Mesenchymal stem cell (in vitro differentiated cells and primary cell): ENCODE data around the gene PCMT1.
A peak's percentile ranks its signal among the peaks of the same experiment; 100 is the strongest.
"Not testable (repeated sequence)": the region's sequence is repeated elsewhere in the genome, so short reads cannot be mapped to it uniquely, and the experiment has no call there.

ENCODE experiments used
- DNase-seq: peaks from one replicate; pipeline ENCODE4 v3.0.0-alpha.2; 2013
- H2AFZ ChIP-seq: one replicate; pipeline ENCODE4 v1.6.1; 2013; ENCODE audit warnings: low read depth, mild to moderate bottlenecking, control low read depth, inconsistent platforms, low read length, moderate library complexity
- H2AK5ac ChIP-seq: 2 replicates; pipeline ENCODE4 v1.6.1; 2013; ENCODE audit warnings: low read length, moderate library complexity, mild to moderate bottlenecking, inconsistent platforms; ENCODE audit not compliant: severe bottlenecking
- H2BK120ac ChIP-seq: one replicate; pipeline ENCODE4 v1.6.1; 2013; ENCODE audit warnings: low read depth, mild to moderate bottlenecking, inconsistent platforms, low read length, moderate library complexity
- H2BK12ac ChIP-seq, 2 experiments: one replicate each; pipeline ENCODE4 v1.6.1; 2013; ENCODE audit warnings: inconsistent platforms in 2 of 2, low read length in 2 of 2, mild to moderate bottlenecking in 2 of 2, moderate library complexity in 2 of 2, control low read depth in 1 of 2
- H2BK15ac ChIP-seq: one replicate; pipeline ENCODE4 v1.6.1; 2013; ENCODE audit warnings: mild to moderate bottlenecking, low read depth, inconsistent platforms; ENCODE audit not compliant: poor library complexity, severe bottlenecking
- H2BK5ac ChIP-seq: 2 replicates; pipeline ENCODE4 v1.6.1; 2013; ENCODE audit warnings: low read depth, mild to moderate bottlenecking, low read length, control low read depth, inconsistent platforms; ENCODE audit not compliant: poor library complexity, severe bottlenecking
- H3K14ac ChIP-seq, 2 experiments: one replicate each; pipeline ENCODE4 v1.6.1; 2013; ENCODE audit warnings: inconsistent platforms in 2 of 2, low read length in 2 of 2, control low read depth in 1 of 2, mild to moderate bottlenecking in 1 of 2, moderate library complexity in 1 of 2
- H3K18ac ChIP-seq, 2 experiments: one replicate each; pipeline ENCODE4 v1.6.1; 2013; ENCODE audit warnings: inconsistent platforms in 2 of 2, low read length in 2 of 2, control low read depth in 1 of 2, low read depth in 1 of 2, mild to moderate bottlenecking in 1 of 2
- H3K23ac ChIP-seq, 2 experiments: one replicate each; pipeline ENCODE4 v1.6.1; 2013; ENCODE audit warnings: inconsistent platforms in 2 of 2, low read length in 2 of 2, mild to moderate bottlenecking in 2 of 2, moderate library complexity in 2 of 2, control low read depth in 1 of 2
- H3K27ac ChIP-seq: 2 replicates; pipeline ENCODE4 v1.5.1; 2013; ENCODE audit warnings: mild to moderate bottlenecking, moderate library complexity, low read length, control low read depth, inconsistent platforms; ENCODE audit not compliant: poor library complexity, severe bottlenecking
- H3K27me3 ChIP-seq, 2 experiments: 2 replicates each; pipeline versions ENCODE4 v1.6.1 to v1.7.0; 2013; ENCODE audit warnings: low read length in 2 of 2, mild to moderate bottlenecking in 2 of 2, moderate library complexity in 2 of 2, control low read depth in 1 of 2, inconsistent platforms in 1 of 2; ENCODE audit not compliant: control insufficient read depth in 1 of 2, insufficient read depth in 1 of 2
- H3K36me3 ChIP-seq, 2 experiments: 2 replicates each; pipeline versions ENCODE4 v1.6.1 to v1.7.0; 2013; ENCODE audit warnings: low read length in 2 of 2, control low read depth in 1 of 2, inconsistent platforms in 1 of 2, low read depth in 1 of 2, mild to moderate bottlenecking in 1 of 2; ENCODE audit not compliant: insufficient read depth in 2 of 2, control insufficient read depth in 1 of 2
- H3K4ac ChIP-seq, 2 experiments: one replicate each; pipeline ENCODE4 v1.6.1; 2013; ENCODE audit warnings: inconsistent platforms in 2 of 2, low read length in 2 of 2, mild to moderate bottlenecking in 2 of 2, moderate library complexity in 2 of 2, control low read depth in 1 of 2, low read depth in 1 of 2
- H3K4me1 ChIP-seq: 2 replicates; pipeline ENCODE4 v1.6.1; 2013; ENCODE audit warnings: low read depth, low read length, control low read depth; ENCODE audit not compliant: control insufficient read depth, insufficient read depth
- H3K4me2 ChIP-seq: 2 replicates; pipeline ENCODE4 v1.6.1; 2013; ENCODE audit warnings: low read length, mild to moderate bottlenecking, inconsistent platforms; ENCODE audit not compliant: poor library complexity, severe bottlenecking
- H3K4me3 ChIP-seq, 2 experiments: 2 replicates each; pipeline versions ENCODE4 v1.5.1 to v1.7.0; 2013; ENCODE audit warnings: low read length in 2 of 2, mild to moderate bottlenecking in 2 of 2, control low read depth in 1 of 2, low read depth in 1 of 2; ENCODE audit not compliant: insufficient read depth in 1 of 2
- H3K79me1 ChIP-seq: replicated peaks from 2 replicates; pipeline ENCODE4 v1.6.1; 2013; ENCODE audit warnings: mild to moderate bottlenecking, control low read depth, low read length, inconsistent platforms; ENCODE audit not compliant: poor library complexity, severe bottlenecking
- H3K9ac ChIP-seq: 2 replicates; pipeline ENCODE4 v1.7.0; 2013; ENCODE audit warnings: mild to moderate bottlenecking, low read length, moderate library complexity
- H3K9me3 ChIP-seq: 2 replicates; pipeline ENCODE4 v1.7.0; 2013; ENCODE audit warnings: mild to moderate bottlenecking, low read length; ENCODE audit not compliant: control insufficient read depth
- H4K8ac ChIP-seq: one replicate; pipeline ENCODE4 v1.6.1; 2013; ENCODE audit warnings: inconsistent platforms, mild to moderate bottlenecking, low read length, moderate library complexity
- H4K91ac ChIP-seq: one replicate; pipeline ENCODE4 v1.6.1; 2013; ENCODE audit warnings: mild to moderate bottlenecking, low read length, inconsistent platforms
- whole genome bisulfite sequencing: methylation state at CpG from one replicate; pipeline ENCODE4 v1.1.7; 2013; ENCODE audit warnings: mixed read lengths; 5-methylcytosine and 5-hydroxymethylcytosine counted together

PCMT1 gene

DNA sequence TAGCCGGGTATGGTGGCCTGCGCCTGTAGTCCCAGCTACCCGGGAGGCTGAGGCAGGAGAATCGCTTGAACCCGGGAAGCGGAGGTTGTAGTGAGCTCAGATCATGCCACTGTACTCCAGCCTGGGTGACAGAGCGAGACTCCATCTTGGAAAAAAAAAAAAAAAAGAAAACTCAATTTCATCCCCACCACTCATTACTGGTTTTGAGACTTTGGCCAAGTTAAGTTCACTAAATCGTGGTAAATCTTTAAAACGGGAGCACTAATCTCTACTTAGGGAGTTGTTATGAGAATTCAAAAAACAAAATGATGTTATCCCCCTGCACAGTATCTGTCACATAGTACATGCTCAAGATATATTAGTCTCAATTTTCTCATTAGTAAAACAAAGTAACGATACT, 4.3 kb upstream of the PCMT1 start:
- not testable (repeated sequence) for H3K4ac ChIP-seq, H3K14ac ChIP-seq, H4K8ac ChIP-seq, H2AK5ac ChIP-seq, H3K27me3 ChIP-seq, H3K27ac ChIP-seq, H3K4me2 ChIP-seq, H2AFZ ChIP-seq, H3K4me1 ChIP-seq, H4K91ac ChIP-seq, H2BK12ac ChIP-seq, DNase-seq, H3K23ac ChIP-seq, H2BK5ac ChIP-seq, H3K9me3 ChIP-seq, H2BK15ac ChIP-seq, H3K18ac ChIP-seq, H2BK120ac ChIP-seq
- Histone ChIP-seq H3K79me1 (peaks cover 12% of the 10 kb centered on the region), H3K36me3 (peaks cover 21 to 25% of the 10 kb centered on the region in 2 experiments), H3K9ac (peak overlapping the region; percentile 94), H3K4me3 (peak overlapping the region in 1 of 2 experiments; percentile 92)
- 86% methylated on average over 9 of the region's 10 CpGs for WGBS

DNA sequence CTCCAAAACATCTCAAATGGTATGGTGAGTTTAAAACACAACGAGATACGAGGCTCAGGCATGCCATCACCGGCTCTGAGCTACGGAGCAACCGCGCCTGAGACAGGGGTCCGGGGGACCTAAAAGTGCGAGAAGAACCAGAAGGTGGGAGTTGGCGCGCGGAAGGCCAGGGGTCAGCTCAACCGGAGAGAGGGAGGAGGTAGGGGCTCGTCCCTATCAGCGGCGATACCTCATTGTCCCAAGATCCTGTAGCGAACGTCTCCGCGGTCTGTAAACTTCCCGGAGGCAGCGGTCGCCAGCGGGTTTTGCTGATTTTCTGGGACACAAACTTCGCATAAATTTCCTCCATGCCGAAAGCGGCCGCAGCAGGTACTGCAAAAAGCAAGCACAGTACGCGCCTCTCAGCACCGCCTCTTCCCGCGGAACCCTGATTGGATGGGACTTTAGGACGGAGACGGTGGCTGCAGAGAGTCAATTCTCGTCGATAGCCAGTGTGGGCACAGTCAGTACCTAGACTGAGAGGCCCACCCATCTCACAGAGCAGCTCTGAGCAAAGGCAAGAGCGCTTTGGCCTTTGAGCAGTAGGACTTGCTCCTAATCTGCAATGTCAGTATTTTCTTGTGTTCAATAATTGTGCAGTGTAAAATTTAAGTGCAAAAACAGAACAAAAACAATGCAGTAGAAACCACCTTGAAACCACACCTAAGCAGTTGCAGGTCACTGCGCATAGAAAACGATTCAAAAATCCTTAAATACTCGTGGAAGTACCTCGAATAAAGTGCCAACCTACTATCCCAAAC, 3.2 kb upstream of the PCMT1 start, which contains the start of gene NUP43:
NUP43 (minus strand) TSS at position 383 of the 800 bp plus-strand sequence; CDS start at position 349, 34 bp downstream.
- 6% methylated on average over 41 of the region's 41 CpGs for WGBS
- peak within 1 kb of the TSS; percentile 46 for H3K4me2 ChIP-seq
- peaks cover 14 to 18% of the 10 kb centered on the region in 2 experiments for H3K36me3 ChIP-seq
- no peak within 1 kb of the TSS for H2BK5ac ChIP-seq
- no peak within 1 kb of the TSS for H2BK12ac ChIP-seq
- H3K27ac ChIP-seq, result peak within 1 kb of the TSS; percentile 44
- peak within 1 kb of the TSS; percentile 85 to 92 for H3K4me3 ChIP-seq
- H3K14ac ChIP-seq, result no peak within 1 kb of the TSS
- H3K9me3 ChIP-seq, result no peaks in the 10 kb centered on the region
- peak; percentile 95 for DNase-seq
- peak within 1 kb of the TSS; percentile 67 to 71 for H3K18ac ChIP-seq
- H2AFZ ChIP-seq, result peak within 1 kb of the TSS; percentile 48
- H3K4ac ChIP-seq, result peak within 1 kb of the TSS; percentile 46 to 51
- peaks cover 5% of the 10 kb centered on the region for H3K4me1 ChIP-seq
- H4K8ac ChIP-seq, result peak within 1 kb of the TSS; percentile 99
- H4K91ac ChIP-seq, result peak within 1 kb of the TSS; percentile 21
- H3K79me1 ChIP-seq, result peaks cover 12% of the 10 kb centered on the region
- no peaks in the 10 kb centered on the region for H3K27me3 ChIP-seq
- no peak within 1 kb of the TSS for H2BK15ac ChIP-seq
- no peak within 1 kb of the TSS for H2AK5ac ChIP-seq
- peak within 1 kb of the TSS; percentile 94 for H3K9ac ChIP-seq
- H3K23ac ChIP-seq, result no peak within 1 kb of the TSS
- no peak within 1 kb of the TSS for H2BK120ac ChIP-seq

DNA sequence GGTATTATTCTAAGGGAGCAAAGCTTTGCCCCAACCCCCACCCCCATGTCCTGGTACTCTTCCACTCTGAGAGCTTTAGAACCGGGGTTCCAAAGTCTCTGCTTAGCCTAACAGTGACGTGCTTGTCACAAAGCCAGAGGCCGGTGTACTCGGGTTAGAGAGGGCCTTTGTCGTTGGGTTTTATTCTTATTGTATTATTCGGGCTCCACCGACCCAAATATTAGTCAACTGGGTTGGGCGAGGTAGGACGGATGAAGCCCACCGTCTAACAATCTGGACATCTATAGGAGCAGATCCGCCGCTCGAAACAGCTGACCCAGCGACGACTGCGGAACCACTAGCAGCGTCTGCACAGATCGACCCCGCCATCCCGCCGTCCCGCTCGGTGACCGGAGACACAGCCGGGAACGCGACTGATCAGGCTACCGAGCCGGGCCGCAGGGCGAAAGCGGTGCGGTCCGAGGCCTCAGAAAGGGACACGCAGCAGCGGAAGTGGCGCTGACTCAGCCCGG, 403 bp upstream of the PCMT1 start:
- not testable (repeated sequence) for H3K36me3 ChIP-seq, H3K27me3 ChIP-seq, H3K23ac ChIP-seq, H2BK5ac ChIP-seq, H2BK12ac ChIP-seq, H2AK5ac ChIP-seq, H3K79me1 ChIP-seq, H3K4me1 ChIP-seq, H2BK15ac ChIP-seq, H2AFZ ChIP-seq, H3K9me3 ChIP-seq, H3K4ac ChIP-seq, DNase-seq
- H3K4me2 ChIP-seq, result peak overlapping the region; percentile 70
- peak overlapping the region; percentile 27 for H2BK120ac ChIP-seq
- H3K14ac ChIP-seq, result peak overlapping the region in 1 of 2 experiments; percentile 83
- 0% methylated on average over 18 of the region's 38 CpGs for WGBS
- H3K18ac ChIP-seq, result peak overlapping the region; percentile 70 to 86
- peak overlapping the region; percentile 62 for H3K27ac ChIP-seq
- H3K4me3 ChIP-seq, result peak overlapping the region; percentile 83 to 88
- H3K9ac ChIP-seq, result peak overlapping the region; percentile 92
- H4K8ac ChIP-seq, result peak overlapping the region; percentile 89
- H4K91ac ChIP-seq, result peak overlapping the region; percentile 18

DNA sequence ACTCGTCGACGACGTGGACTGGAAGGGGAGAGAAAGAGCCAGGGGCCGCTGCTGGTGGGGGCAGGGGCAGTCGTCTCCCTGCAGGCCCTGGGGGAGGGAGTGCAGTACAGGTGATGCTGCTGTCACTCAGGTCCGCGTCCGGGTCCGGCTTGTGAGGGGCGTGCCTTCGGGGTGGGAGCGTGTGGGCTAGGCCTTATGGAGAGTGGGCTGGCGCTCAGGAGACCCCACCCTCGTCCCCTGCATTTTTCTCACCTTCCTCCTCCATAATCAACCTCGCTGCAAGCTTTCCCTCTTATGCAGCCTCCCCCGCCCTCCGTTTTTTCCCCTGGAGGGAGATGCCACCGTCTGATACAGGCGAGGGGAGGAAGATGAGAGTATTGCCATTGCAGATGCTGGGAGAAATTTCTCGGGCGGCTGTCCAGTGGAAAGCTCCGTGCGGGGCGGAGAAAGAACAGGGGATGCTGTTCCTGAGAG, 632 bp downstream of the PCMT1 start:
- peaks cover 7% of the 10 kb centered on the region for H3K4me1 ChIP-seq
- H2BK120ac ChIP-seq, result no peak overlapping the region
- peaks cover 1% of the 10 kb centered on the region for H3K79me1 ChIP-seq
- no peaks in the 10 kb centered on the region for H3K36me3 ChIP-seq
- H3K4me3 ChIP-seq, result peak overlapping the region; percentile 83 to 88
- peak overlapping the region; percentile 92 for H3K9ac ChIP-seq
- WGBS, result 1% methylated on average over 14 of the region's 25 CpGs
- peak overlapping the region; percentile 61 to 85 for H3K18ac ChIP-seq
- peak overlapping the region; percentile 70 for H3K4me2 ChIP-seq
- H4K91ac ChIP-seq, result no peak overlapping the region
- peak overlapping the region; percentile 85 to 93 for H3K4ac ChIP-seq
- H3K9me3 ChIP-seq, result no peaks in the 10 kb centered on the region
- no peaks in the 10 kb centered on the region for H3K27me3 ChIP-seq
- H3K23ac ChIP-seq, result peak overlapping the region in 1 of 2 experiments; percentile 2
- H2BK15ac ChIP-seq, result no peak overlapping the region
- H3K14ac ChIP-seq, result peak overlapping the region in 1 of 2 experiments; percentile 12
- peak; percentile 77 for DNase-seq
- no peak overlapping the region for H2AK5ac ChIP-seq
- peak overlapping the region; percentile 71 for H3K27ac ChIP-seq
- peak overlapping the region in 1 of 2 experiments; percentile 39 for H2BK12ac ChIP-seq
- no peak overlapping the region for H2BK5ac ChIP-seq
- H4K8ac ChIP-seq, result peak overlapping the region; percentile 27
- H2AFZ ChIP-seq, result peak overlapping the region; percentile 90
